Activated CD8-positive, alpha-beta T cell treated with anti-CD3 and anti-CD28 coated beads for 36 hours (primary cell): Measurements from ENCODE around the gene KRT39. TPM values are rescaled to one million over a fixed set of nuclear protein-coding genes. Genes with fewer than 3 reads are reported as not detected.

ENCODE experiments used
- ATAC-seq: fragments of 200-7000 bp; cut with Tn5 transposase; one replicate; pipeline ENCODE4 v1.10.0; 2021; ENCODE audit warnings: mild to moderate bottlenecking, moderate library complexity
- CTCF ChIA-PET: fragments of 350-600 bp; sonication (Branson Sonifier 250); formaldehyde crosslinking; loops from one replicate; lab custom pipeline; 2021; ENCODE audit warnings: antibody characterized with exemption; lab: Charles Lee
- POLR2A ChIA-PET: fragments of 350-600 bp; sonication (Branson Sonifier 250); formaldehyde crosslinking; loops from one replicate; lab custom pipeline; 2021; ENCODE audit warnings: antibody characterized with exemption; lab: Charles Lee
- DNase-seq: peaks from one replicate; pipeline ENCODE4 v3.0.0-alpha.2; 2020
- H3K27ac Mint-ChIP-seq: one replicate; pipeline ENCODE4 v1.8.0; 2021; ENCODE audit warnings: mild to moderate bottlenecking, mixed read lengths
- H3K27me3 Mint-ChIP-seq: one replicate; pipeline ENCODE4 v1.8.0; 2021; ENCODE audit warnings: mixed read lengths
- H3K36me3 Mint-ChIP-seq: one replicate; pipeline ENCODE4 v1.8.0; 2021; ENCODE audit warnings: low read depth, mixed read lengths
- H3K4me1 Mint-ChIP-seq: one replicate; pipeline ENCODE4 v1.8.0; 2021; ENCODE audit warnings: low read depth, mixed read lengths
- H3K4me3 Mint-ChIP-seq: one replicate; pipeline ENCODE4 v1.8.0; 2021; ENCODE audit warnings: mild to moderate bottlenecking, moderate library complexity, mixed read lengths
- H3K9me3 Mint-ChIP-seq: one replicate; pipeline ENCODE4 v1.8.0; 2021; ENCODE audit warnings: mixed read lengths
- CTCF ChIP-seq: fragments of 200-600 bp; IDR thresholded peaks from one replicate; pipeline ENCODE4 v1.8.0; 2022; ENCODE audit warnings: antibody characterized with exemption, mild to moderate bottlenecking
- intact Hi-C: fragments of 100-400 bp; cut with micrococcal nuclease; formaldehyde crosslinking; loops from one replicate; pipeline ENCODE4 v1.10.0; 2022
- total RNA-seq, 2 experiments: library from RNA; stranded (reverse); gene quantifications; one replicate each; pipeline ENCODE4 v1.2.3, GENCODE V29; 2021

KRT39 gene
- total RNA-seq, 2 experiments from 2014 or later, result not detected

- H3K9me3 Mint-ChIP-seq, result no peaks in the 10 kb centered on the region
- CTCF ChIA-PET, result no interaction called here
- no peaks in the 10 kb centered on the region for H3K36me3 Mint-ChIP-seq
- intact Hi-C loops, result no loop called here
- peaks cover 7% of the 10 kb centered on the region for H3K27me3 Mint-ChIP-seq
- H3K4me3 Mint-ChIP-seq, result no peak overlapping the region
- H3K4me1 Mint-ChIP-seq, result no peaks in the 10 kb centered on the region
- no peak for TF ChIP-seq CTCF
- no peak overlapping the region for H3K27ac Mint-ChIP-seq
- no peak for ATAC-seq
- POLR2A ChIA-PET, result no interaction called here
- no peak for DNase-seq
These were observed 30.2 kb downstream of the KRT39 start for GRCh38 chr17:40936437-40936971.

GRCh38 chr17:40935624-40936023 is 31.1 kb downstream of the KRT39 start:
- DNase-seq (no peak), ATAC-seq (no peak)
- ChIA-PET POLR2A (no interaction called here), CTCF (no interaction called here)
- no peak for TF ChIP-seq CTCF
- Mint-ChIP-seq H3K9me3 (no peaks in the 10 kb centered on the region), H3K4me1 (no peaks in the 10 kb centered on the region), H3K36me3 (no peaks in the 10 kb centered on the region), H3K27ac (no peak overlapping the region), H3K27me3 (peaks cover 9% of the 10 kb centered on the region), H3K4me3 (no peak overlapping the region)
- intact Hi-C loops, result no loop called here

GRCh38 chr17:40932608-40933007 is 34.1 kb downstream of the KRT39 start:
- no peak overlapping the region for H3K27ac Mint-ChIP-seq
- ATAC-seq (no peak), DNase-seq (no peak)
- no peaks in the 10 kb centered on the region for H3K4me1 Mint-ChIP-seq
- H3K36me3 Mint-ChIP-seq, result no peaks in the 10 kb centered on the region
- peaks cover 9% of the 10 kb centered on the region for H3K27me3 Mint-ChIP-seq
- ChIA-PET POLR2A (no interaction called here), CTCF (interaction anchor here (1.1 kb wide), 2 partner anchors 31 to 616 kb away, joined by 3 read pairs; no protein-coding TSS in a partner anchor)
- H3K4me3 Mint-ChIP-seq, result no peak overlapping the region
- TF ChIP-seq CTCF, result no peak
- intact Hi-C loops, result no loop called here
- no peaks in the 10 kb centered on the region for H3K9me3 Mint-ChIP-seq

- ChIA-PET CTCF (interaction anchor here (1.7 kb wide), 1 partner anchor 717 kb away, joined by 4 read pairs; no protein-coding TSS in a partner anchor), POLR2A (interaction anchor here (0.6 kb wide), 1 partner anchor 34 kb away, joined by 3 read pairs; no protein-coding TSS in a partner anchor)
- Mint-ChIP-seq H3K36me3 (no peaks in the 10 kb centered on the region), H3K27me3 (peaks cover 10% of the 10 kb centered on the region), H3K27ac (no peak overlapping the region), H3K4me3 (no peak overlapping the region), H3K9me3 (no peaks in the 10 kb centered on the region), H3K4me1 (no peaks in the 10 kb centered on the region)
- ATAC-seq (no peak), DNase-seq (no peak)
- no peak for TF ChIP-seq CTCF
- intact Hi-C loops, result no loop called here
These were observed 35.4 kb downstream of the KRT39 start for GRCh38 chr17:40931311-40931710.

- POLR2A ChIA-PET, result no interaction called here
- no peak for TF ChIP-seq CTCF
- CTCF ChIA-PET, result no interaction called here
- Mint-ChIP-seq H3K36me3 (no peaks in the 10 kb centered on the region), H3K27me3 (peaks cover 12% of the 10 kb centered on the region), H3K27ac (no peak overlapping the region), H3K4me3 (no peak overlapping the region), H3K4me1 (peaks cover 1% of the 10 kb centered on the region), H3K9me3 (no peaks in the 10 kb centered on the region)
- ATAC-seq (no peak), DNase-seq (no peak)
- intact Hi-C loops, result no loop called here
These were observed 40.4 kb downstream of the KRT39 start for GRCh38 chr17:40926341-40926740.
